ENCODE measurements around the gene ZNF785. TPM values are rescaled to one million over a fixed set of nuclear protein-coding genes. Genes with fewer than 3 reads are reported as not detected.

ZNF785 gene
- total and polyA plus RNA-seq, 2 donors (not counting 3 experiments of a cell fraction or from before 2014, with no cell fraction given): 7.8 to 21.9 TPM

DNA sequence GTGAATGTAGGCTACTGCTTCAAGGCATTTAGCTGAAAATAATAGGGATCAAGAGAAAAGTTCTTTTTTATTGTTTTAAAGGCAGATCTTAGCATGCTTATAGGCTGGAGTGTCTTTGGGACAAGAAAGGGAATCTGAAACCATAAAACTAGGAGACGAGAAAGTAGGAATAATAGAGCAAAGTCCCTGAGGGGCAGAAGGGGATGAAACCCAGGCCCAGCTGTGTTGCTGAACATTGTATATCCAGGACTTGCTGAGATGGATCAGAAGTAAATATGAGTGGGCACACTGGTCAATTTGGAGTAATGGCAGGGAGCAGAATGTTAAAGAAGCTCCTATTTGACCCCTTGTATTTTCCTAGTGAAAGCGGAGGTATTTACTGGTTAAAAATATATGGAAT lies 15.4 kb upstream of the ZNF785 start:
- ChIA-PET POLR2A (no interaction called here), CTCF (interaction anchor here (1.2 to 2.9 kb wide), 3 partner anchors 14 to 171 kb away, joined by 6 to 15 read pairs (median 7); partner anchors contain the start of gene DCTPP1)
- peaks cover 0 to 18% of the 10 kb centered on the region in 2 experiments for H3K36me3 ChIP-seq (ENCODE audit: control insufficient read depth in 2 of 2, extremely low read depth in 1 of 2, insufficient read depth in 2 of 2, low read length in 2 of 2)
- no peak overlapping the region for H3K27ac ChIP-seq (ENCODE audit: insufficient read depth, low read depth, low read length)
- no peak overlapping the region for H3K9ac ChIP-seq (replicated peaks; ENCODE audit: extremely low read depth, insufficient read depth, low read length)
- no peaks in the 10 kb centered on the region for H3K4me1 ChIP-seq (ENCODE audit: control insufficient read depth, extremely low read depth, insufficient read depth, low read length)
- no peaks in the 10 kb centered on the region for H3K9me1 ChIP-seq (replicated peaks; ENCODE audit: control insufficient read depth, extremely low read depth, insufficient read depth, low read length)
- H3K9me3 ChIP-seq (replicated peaks; ENCODE audit: control insufficient read depth, insufficient read depth, low read length): no peaks in the 10 kb centered on the region
- FAIRE-seq: no peak
- no peaks in the 10 kb centered on the region for H4K20me1 ChIP-seq (replicated peaks; ENCODE audit: control insufficient read depth, extremely low read depth, insufficient read depth, low read length)
- no peak overlapping the region for H2AFZ ChIP-seq (ENCODE audit: low read depth, low read length)
- H3K4me3 ChIP-seq (replicated peaks in 1 of 3; ENCODE audit: insufficient read depth in 1 of 3, low read depth in 1 of 3, low read length in 3 of 3): no peak overlapping the region
- BruUV-seq (replicated peaks): no TSS peak
- H3K4me2 ChIP-seq (ENCODE audit: insufficient read depth, low read length): no peak overlapping the region
- intact Hi-C loops (cut with micrococcal nuclease) (no loop called here), dilution Hi-C loops (cut with MboI; ENCODE audit: extremely low pct_ligation_motif_present, low sequenced_read_pairs) (no loop called here)
- DNase-seq (ENCODE audit: low read depth, low spot score): no peak
- H3K27me3 ChIP-seq (ENCODE audit: control insufficient read depth in 2 of 2, insufficient read depth in 2 of 2, low read length in 2 of 2): no peaks in the 10 kb centered on the region
- H3K79me2 ChIP-seq (ENCODE audit: control insufficient read depth, insufficient read depth, low read length): no peaks in the 10 kb centered on the region
- no peak for TF ChIP-seq MAX (IDR thresholded peaks at IDR 0.05; ENCODE audit: insufficient read depth, insufficient read length)
- TF ChIP-seq, protein P1, sequence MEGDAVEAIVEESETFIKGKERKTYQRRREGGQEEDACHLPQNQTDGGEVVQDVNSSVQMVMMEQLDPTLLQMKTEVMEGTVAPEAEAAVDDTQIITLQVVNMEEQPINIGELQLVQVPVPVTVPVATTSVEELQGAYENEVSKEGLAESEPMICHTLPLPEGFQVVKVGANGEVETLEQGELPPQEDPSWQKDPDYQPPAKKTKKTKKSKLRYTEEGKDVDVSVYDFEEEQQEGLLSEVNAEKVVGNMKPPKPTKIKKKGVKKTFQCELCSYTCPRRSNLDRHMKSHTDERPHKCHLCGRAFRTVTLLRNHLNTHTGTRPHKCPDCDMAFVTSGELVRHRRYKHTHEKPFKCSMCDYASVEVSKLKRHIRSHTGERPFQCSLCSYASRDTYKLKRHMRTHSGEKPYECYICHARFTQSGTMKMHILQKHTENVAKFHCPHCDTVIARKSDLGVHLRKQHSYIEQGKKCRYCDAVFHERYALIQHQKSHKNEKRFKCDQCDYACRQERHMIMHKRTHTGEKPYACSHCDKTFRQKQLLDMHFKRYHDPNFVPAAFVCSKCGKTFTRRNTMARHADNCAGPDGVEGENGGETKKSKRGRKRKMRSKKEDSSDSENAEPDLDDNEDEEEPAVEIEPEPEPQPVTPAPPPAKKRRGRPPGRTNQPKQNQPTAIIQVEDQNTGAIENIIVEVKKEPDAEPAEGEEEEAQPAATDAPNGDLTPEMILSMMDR (IDR thresholded peaks at IDR 0.05; ENCODE audit: extremely low read depth in 1 of 2, insufficient read depth in 1 of 2, low read depth in 1 of 2, low read length in 2 of 2): no peak
- TF ChIP-seq POLR2AphosphoS5 (IDR thresholded peaks at IDR 0.05; ENCODE audit: insufficient read depth, low read depth, low read length): no peak
- no peak for TF ChIP-seq GATA2 (IDR thresholded peaks at IDR 0.05; ENCODE audit: insufficient read depth, insufficient read length, low read depth, low read length)
- no peak for TF ChIP-seq FOS (IDR thresholded peaks at IDR 0.05; ENCODE audit: borderline replicate concordance, insufficient read depth, low read length)
- TF ChIP-seq JUN (IDR thresholded peaks at IDR 0.05; ENCODE audit: borderline replicate concordance, insufficient read depth, insufficient read length, low read depth): no peak
- TF ChIP-seq POLR2A (IDR thresholded peaks at IDR 0.05; ENCODE audit: low read depth, low read length): no peak
- TF ChIP-seq MYC (IDR thresholded peaks at IDR 0.05; ENCODE audit: low read depth, low read length): no peak
- TF ChIP-seq EZH2 (IDR thresholded peaks at IDR 0.05; ENCODE audit: borderline replicate concordance, low read depth, low read length, severe bottlenecking): no peak
